HG03196 (cell line): ENCODE measurements around the gene EP300.
"Not testable (repeated sequence)": the region's sequence is repeated elsewhere in the genome, so short reads cannot be mapped to it uniquely, and the experiment has no call there.

Source experiments
- ATAC-seq: cut with Tn5 transposase; IDR thresholded peaks from one replicate; pipeline ENCODE4 v1.9.1; 2021; ENCODE audit not compliant: unreplicated experiment

Gene EP300

GRCh38 chr22:41092023-41092817 lies at the start of gene EP300:
Gene EP300 (plus strand): TSS chr22:41092592. CDS start chr22:41093005, 413 bp downstream.
- ATAC-seq, result peak; percentile 41

GRCh38 chr22:41043722-41044121 lies 48.7 kb upstream of the EP300 start:
- no peak for ATAC-seq

GRCh38 chr22:41045575-41045974 lies 46.8 kb upstream of the EP300 start:
- not testable (repeated sequence) for ATAC-seq

- ATAC-seq, result no peak
Observed at GRCh38 chr22:41047801-41048211, 44.6 kb upstream of the EP300 start.

- ATAC-seq, result not testable (repeated sequence)
Observed at GRCh38 chr22:41048345-41048744, 44.0 kb upstream of the EP300 start.

- ATAC-seq, result no peak
Observed at GRCh38 chr22:41048791-41049717, 43.3 kb upstream of the EP300 start.

- not testable (repeated sequence) for ATAC-seq
Observed at GRCh38 chr22:41049795-41050194, 42.6 kb upstream of the EP300 start.

GRCh38 chr22:41050883-41051282 lies 41.5 kb upstream of the EP300 start:
- no peak for ATAC-seq

GRCh38 chr22:41052661-41053490 lies 39.5 kb upstream of the EP300 start:
- ATAC-seq, result no peak

GRCh38 chr22:41057076-41057475 lies 35.3 kb upstream of the EP300 start:
- ATAC-seq, result no peak

GRCh38 chr22:41062146-41062545 lies 30.2 kb upstream of the EP300 start:
- ATAC-seq, result no peak

- ATAC-seq, result not testable (repeated sequence)
Observed at GRCh38 chr22:41064326-41064725, 28.1 kb upstream of the EP300 start.

- ATAC-seq, result not testable (repeated sequence)
Observed at GRCh38 chr22:41066341-41066740, 26.1 kb upstream of the EP300 start.

- not testable (repeated sequence) for ATAC-seq
Observed at GRCh38 chr22:41067968-41068367, 24.4 kb upstream of the EP300 start.

GRCh38 chr22:41070665-41071331 lies 21.6 kb upstream of the EP300 start:
- ATAC-seq, result no peak

GRCh38 chr22:41074061-41074460 lies 18.3 kb upstream of the EP300 start:
- no peak for ATAC-seq

GRCh38 chr22:41074466-41074865 lies 17.9 kb upstream of the EP300 start:
- ATAC-seq, result no peak

GRCh38 chr22:41074941-41075710 lies 17.3 kb upstream of the EP300 start:
- ATAC-seq, result no peak

GRCh38 chr22:41075946-41076345 lies 16.4 kb upstream of the EP300 start:
- no peak for ATAC-seq

- ATAC-seq, result no peak
Observed at GRCh38 chr22:41076857-41077256, 15.5 kb upstream of the EP300 start.
